A673 (cell line): Measurements from ENCODE around the gene MYO18B. TPM values are rescaled to one million over a fixed set of nuclear protein-coding genes. Genes with fewer than 3 reads are reported as not detected.
A peak's percentile ranks its signal among the peaks of the same experiment; 100 is the strongest.

Experiments
- BruUV-seq: library from RNA; stranded (reverse); fragments of 400-500 nt; replicated peaks from 2 replicates; lab custom pipeline; 2021; lab: Mats Ljungman, UMichigan
- CTCF ChIA-PET: fragments of 300-600 bp; sonication (Branson Sonifier 250); formaldehyde crosslinking; loops from one replicate; lab custom pipeline; 2022; ENCODE audit warnings: antibody characterized with exemption; lab: Charles Lee
- POLR2A ChIA-PET: fragments of 300-600 bp; sonication (Branson Sonifier 250); formaldehyde crosslinking; loops from one replicate; lab custom pipeline; 2022; ENCODE audit warnings: antibody characterized with exemption; ENCODE audit not compliant: low non-redundant PET; lab: Charles Lee
- DNase-seq: peaks from one replicate; pipeline ENCODE4 v3.0.0-alpha.2; 2015; ENCODE audit warnings: low spot score
- H3K27ac ChIP-seq: fragments of 200-600 bp; sonication (generic); 2 replicates; pipeline ENCODE4 v1.5.1; 2016; ENCODE audit warnings: mixed run types, low read depth, mild to moderate bottlenecking, mixed read lengths, antibody characterized with exemption, low read length; ENCODE audit not compliant: poor library complexity, severe bottlenecking
- H3K27me3 ChIP-seq: fragments of 200-600 bp; sonication (generic); replicated peaks from 2 replicates; pipeline ENCODE4 v1.6.1; 2017; ENCODE audit warnings: mixed run types, low read depth, mild to moderate bottlenecking, mixed read lengths, antibody characterized with exemption, low read length; ENCODE audit not compliant: insufficient read depth, poor library complexity
- H3K36me3 ChIP-seq: fragments of 200-600 bp; sonication (generic); 2 replicates; pipeline ENCODE4 v1.6.1; 2016; ENCODE audit warnings: mixed run types, mild to moderate bottlenecking, mixed read lengths, antibody characterized with exemption, low read length; ENCODE audit not compliant: insufficient read depth, poor library complexity, severe bottlenecking
- H3K4me1 ChIP-seq: fragments of 200-600 bp; sonication (generic); 2 replicates; pipeline ENCODE4 v1.6.1; 2017; ENCODE audit warnings: mixed run types, mild to moderate bottlenecking, mixed read lengths, antibody characterized with exemption, low read length; ENCODE audit not compliant: insufficient read depth, poor library complexity, severe bottlenecking
- H3K4me3 ChIP-seq: fragments of 200-600 bp; sonication (generic); 2 replicates; pipeline ENCODE4 v1.5.1; 2016; ENCODE audit warnings: low read depth, mixed run types, mild to moderate bottlenecking, mixed read lengths, low read length; ENCODE audit not compliant: poor library complexity, severe bottlenecking
- H3K9me3 ChIP-seq: fragments of 200-600 bp; sonication (generic); 2 replicates; pipeline ENCODE4 v1.6.1; 2016; ENCODE audit warnings: mixed run types, low read depth, mild to moderate bottlenecking, mixed read lengths, antibody characterized with exemption, low read length; ENCODE audit not compliant: poor library complexity, severe bottlenecking
- CTCF ChIP-seq: fragments of 300-800, 200-600 bp; sonication (generic); conservative IDR thresholded peaks from 2 replicates; pipeline ENCODE4 v1.5.1; 2017; ENCODE audit warnings: low read depth, mild to moderate bottlenecking, antibody characterized with exemption, low read length, moderate library complexity, mixed read lengths
- EZH2 ChIP-seq: fragments of 200-600 bp; sonication (generic); IDR thresholded peaks from 2 replicates; pipeline ENCODE4 v1.6.1; 2017; ENCODE audit warnings: borderline replicate concordance, low read depth, mild to moderate bottlenecking, mixed read lengths, antibody characterized with exemption, low read length; ENCODE audit not compliant: poor library complexity, severe bottlenecking
- intact Hi-C: fragments of 100-400 bp; cut with micrococcal nuclease; formaldehyde crosslinking; loops from one replicate; pipeline ENCODE4 v1.10.0; 2022; ENCODE audit not compliant: unreplicated experiment
- total RNA-seq: library from RNA; stranded (reverse); gene quantifications from 2 replicates; pipeline ENCODE4 v1.2.3, GENCODE V29; 2021

Gene MYO18B
- total RNA-seq, 1 experiment from 2014 or later, result not detected

GRCh38 chr22:25892678-25893077, 150.7 kb downstream of the MYO18B start:
- Histone ChIP-seq H3K27ac (no peak overlapping the region), H3K4me3 (no peak overlapping the region), H3K4me1 (no peaks in the 10 kb centered on the region), H3K27me3 (peaks cover 33% of the 10 kb centered on the region), H3K9me3 (no peaks in the 10 kb centered on the region), H3K36me3 (no peaks in the 10 kb centered on the region)
- BruUV-seq, result no TSS peak
- ChIA-PET POLR2A (no interaction called here), CTCF (no interaction called here)
- no peak for DNase-seq
- no peak for TF ChIP-seq EZH2
- 0 out of 2 replicates have a peak, but pooled peaks have one; percentile 25 for TF ChIP-seq CTCF
- intact Hi-C loops, result no loop called here

GRCh38 chr22:25895678-25896077, 153.7 kb downstream of the MYO18B start:
- Histone ChIP-seq H3K4me3 (no peak overlapping the region), H3K27me3 (peaks cover 15% of the 10 kb centered on the region), H3K4me1 (no peaks in the 10 kb centered on the region), H3K9me3 (no peaks in the 10 kb centered on the region), H3K36me3 (no peaks in the 10 kb centered on the region), H3K27ac (no peak overlapping the region)
- CTCF ChIA-PET, result no interaction called here
- no TSS peak for BruUV-seq
- TF ChIP-seq CTCF, result no peak
- intact Hi-C loops, result no loop called here
- POLR2A ChIA-PET, result no interaction called here
- no peak for DNase-seq

GRCh38 chr22:25896098-25896497, 154.1 kb downstream of the MYO18B start:
- TF ChIP-seq CTCF (0 out of 2 replicates have a peak, but pooled peaks have one; percentile 17), EZH2 (no peak)
- no peaks in the 10 kb centered on the region for H3K36me3 ChIP-seq
- ChIA-PET CTCF (no interaction called here), POLR2A (no interaction called here)
- BruUV-seq, result no TSS peak
- H3K4me3 ChIP-seq, result no peak overlapping the region
- H3K27me3 ChIP-seq, result peaks cover 12% of the 10 kb centered on the region
- no peak overlapping the region for H3K27ac ChIP-seq
- intact Hi-C loops, result no loop called here
- H3K4me1 ChIP-seq, result no peaks in the 10 kb centered on the region
- DNase-seq, result no peak
- H3K9me3 ChIP-seq, result no peaks in the 10 kb centered on the region
